HUES6 (cell line): Measurements from ENCODE around the gene SYT14.
"Not testable (repeated sequence)": the region's sequence is repeated elsewhere in the genome, so short reads cannot be mapped to it uniquely, and the experiment has no call there.

ENCODE experiments used
- H3K27ac ChIP-seq: 2 replicates; pipeline ENCODE4 v1.7.0; 2013; ENCODE audit warnings: low read depth, mild to moderate bottlenecking, low read length, inconsistent platforms
- H3K27me3 ChIP-seq: 2 replicates; pipeline ENCODE4 v1.6.1; 2013; ENCODE audit warnings: low read length; ENCODE audit not compliant: control insufficient read depth, insufficient read depth
- H3K36me3 ChIP-seq: 2 replicates; pipeline ENCODE4 v1.6.1; 2013; ENCODE audit warnings: low read length; ENCODE audit not compliant: control insufficient read depth, insufficient read depth
- H3K4me1 ChIP-seq: 2 replicates; pipeline ENCODE4 v1.6.1; 2013; ENCODE audit warnings: low read length; ENCODE audit not compliant: control insufficient read depth, insufficient read depth
- H3K4me3 ChIP-seq: 2 replicates; pipeline ENCODE4 v1.5.1; 2013; ENCODE audit warnings: low read depth, low read length
- H3K9ac ChIP-seq: one replicate; pipeline ENCODE4 v1.6.1; 2013; ENCODE audit warnings: mild to moderate bottlenecking, low read length
- H3K9me3 ChIP-seq: 2 replicates; pipeline ENCODE4 v1.6.1; 2013; ENCODE audit warnings: low read depth, low read length; ENCODE audit not compliant: control insufficient read depth, insufficient read depth

SYT14 gene

GRCh38 chr1:209945377-209945776, 7.4 kb downstream of the SYT14 start:
- Histone ChIP-seq H3K9me3 (no peaks in the 10 kb centered on the region), H3K4me1 (no peaks in the 10 kb centered on the region), H3K36me3 (no peaks in the 10 kb centered on the region), H3K27me3 (peaks cover under 1% of the 10 kb centered on the region; the same call in 1 of the 2 replicates), H3K4me3 (no peak overlapping the region), H3K9ac (no peak overlapping the region), H3K27ac (no peak overlapping the region)

- Histone ChIP-seq H3K9ac (no peak overlapping the region), H3K27ac (no peak overlapping the region), H3K9me3 (no peaks in the 10 kb centered on the region), H3K4me3 (no peak overlapping the region), H3K36me3 (no peaks in the 10 kb centered on the region), H3K4me1 (no peaks in the 10 kb centered on the region), H3K27me3 (no peaks in the 10 kb centered on the region)
Observed at GRCh38 chr1:209948155-209948554, 10.1 kb downstream of the SYT14 start.

- Histone ChIP-seq H3K4me1 (no peaks in the 10 kb centered on the region), H3K9me3 (no peaks in the 10 kb centered on the region), H3K27me3 (no peaks in the 10 kb centered on the region), H3K4me3 (no peak overlapping the region), H3K9ac (no peak overlapping the region), H3K36me3 (no peaks in the 10 kb centered on the region), H3K27ac (no peak overlapping the region)
Observed at GRCh38 chr1:209956116-209956515, 18.1 kb downstream of the SYT14 start.

- H3K27ac ChIP-seq, result no peak overlapping the region
- no peaks in the 10 kb centered on the region for H3K36me3 ChIP-seq
- no peaks in the 10 kb centered on the region for H3K4me1 ChIP-seq
- no peak overlapping the region for H3K9ac ChIP-seq
- H3K27me3 ChIP-seq, result no peaks in the 10 kb centered on the region
- no peaks in the 10 kb centered on the region for H3K9me3 ChIP-seq
- no peak overlapping the region for H3K4me3 ChIP-seq
Observed at GRCh38 chr1:209959623-209960022, 21.6 kb downstream of the SYT14 start.

- Histone ChIP-seq H3K36me3 (no peaks in the 10 kb centered on the region), H3K27me3 (no peaks in the 10 kb centered on the region), H3K9ac (no peak overlapping the region), H3K27ac (no peak overlapping the region), H3K4me3 (no peak overlapping the region), H3K4me1 (no peaks in the 10 kb centered on the region), H3K9me3 (no peaks in the 10 kb centered on the region)
Observed at GRCh38 chr1:209960926-209961325, 22.9 kb downstream of the SYT14 start.

GRCh38 chr1:209962388-209962787, 24.4 kb downstream of the SYT14 start:
- no peak overlapping the region for H3K9ac ChIP-seq
- H3K4me3 ChIP-seq, result no peak overlapping the region
- no peaks in the 10 kb centered on the region for H3K36me3 ChIP-seq
- H3K27ac ChIP-seq, result no peak overlapping the region
- H3K9me3 ChIP-seq, result no peaks in the 10 kb centered on the region
- H3K27me3 ChIP-seq, result no peaks in the 10 kb centered on the region
- H3K4me1 ChIP-seq, result no peaks in the 10 kb centered on the region

DNA sequence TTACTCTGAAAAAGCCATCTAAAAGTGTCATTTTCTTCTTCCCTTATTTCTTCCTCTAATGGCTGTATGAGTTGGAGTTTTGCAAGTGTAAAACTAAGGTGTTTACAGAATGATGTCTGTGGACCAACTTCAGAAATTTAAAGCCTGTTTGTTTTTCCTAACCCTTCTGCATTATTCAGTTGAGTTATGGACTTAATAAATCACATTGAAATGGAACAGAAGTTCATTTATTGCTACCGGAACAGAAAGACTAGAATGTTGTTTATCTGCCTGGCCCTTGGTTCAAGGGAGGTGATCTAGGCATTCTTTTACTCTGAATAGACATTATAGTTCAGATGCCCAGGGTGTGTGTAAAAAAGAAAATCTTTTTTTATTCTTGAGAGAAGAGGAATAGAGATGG, 24.8 kb downstream of the SYT14 start:
- Histone ChIP-seq H3K9ac (no peak overlapping the region), H3K4me3 (no peak overlapping the region), H3K36me3 (no peaks in the 10 kb centered on the region), H3K4me1 (no peaks in the 10 kb centered on the region), H3K27me3 (no peaks in the 10 kb centered on the region), H3K27ac (no peak overlapping the region), H3K9me3 (no peaks in the 10 kb centered on the region)

DNA sequence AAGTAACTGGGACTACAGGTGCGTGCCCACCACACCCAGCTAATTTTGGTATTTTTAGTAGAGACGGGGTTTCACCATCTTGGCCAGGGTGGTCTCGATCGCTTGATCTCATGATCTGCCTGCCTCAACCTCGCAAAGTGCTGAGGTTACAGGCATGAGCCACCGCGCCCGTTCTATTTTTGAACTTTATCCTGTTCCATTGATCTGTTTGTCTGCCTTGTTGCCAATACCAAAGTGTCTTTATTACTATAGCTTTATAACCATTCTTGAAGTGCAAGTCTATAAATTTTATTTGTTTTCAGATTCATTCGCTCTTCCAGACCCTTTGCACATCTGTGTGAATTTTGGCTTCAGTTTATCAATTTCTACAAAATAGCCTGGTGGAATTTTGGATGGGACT, 28.0 kb downstream of the SYT14 start:
- no peaks in the 10 kb centered on the region for H3K36me3 ChIP-seq
- H3K27ac ChIP-seq, result no peak overlapping the region
- H3K9me3 ChIP-seq, result no peaks in the 10 kb centered on the region
- no peak overlapping the region for H3K9ac ChIP-seq
- no peaks in the 10 kb centered on the region for H3K4me1 ChIP-seq
- H3K27me3 ChIP-seq, result no peaks in the 10 kb centered on the region
- H3K4me3 ChIP-seq, result no peak overlapping the region

- not testable (repeated sequence) for H3K9ac ChIP-seq, H3K36me3 ChIP-seq, H3K27me3 ChIP-seq, H3K4me3 ChIP-seq, H3K27ac ChIP-seq, H3K4me1 ChIP-seq, H3K9me3 ChIP-seq
Observed at GRCh38 chr1:209978721-209979120, 40.7 kb downstream of the SYT14 start.

DNA sequence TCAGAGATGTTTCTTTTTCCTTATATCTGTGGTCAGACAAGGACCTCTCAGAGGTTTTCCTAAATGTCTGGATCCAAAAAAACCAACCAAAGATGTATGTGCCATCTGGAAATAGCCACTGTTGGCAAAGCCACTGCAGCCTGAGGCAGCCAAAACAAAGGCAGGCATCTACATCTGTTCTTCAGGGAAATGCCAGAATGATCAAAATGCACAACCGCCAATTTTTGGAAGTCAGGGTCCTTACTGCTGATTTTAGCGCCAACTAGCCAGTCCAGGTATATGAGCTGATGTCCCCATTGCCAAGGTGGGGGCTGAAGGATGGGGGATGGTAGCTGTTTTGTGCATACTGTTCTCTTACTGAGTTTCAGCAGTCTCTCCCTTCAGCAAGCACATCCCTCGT, 45.9 kb downstream of the SYT14 start:
- no peak overlapping the region for H3K27ac ChIP-seq
- peaks cover 18% of the 10 kb centered on the region for H3K9me3 ChIP-seq
- no peaks in the 10 kb centered on the region for H3K27me3 ChIP-seq
- H3K4me3 ChIP-seq, result no peak overlapping the region
- no peaks in the 10 kb centered on the region for H3K4me1 ChIP-seq
- no peaks in the 10 kb centered on the region for H3K36me3 ChIP-seq
- H3K9ac ChIP-seq, result no peak overlapping the region

DNA sequence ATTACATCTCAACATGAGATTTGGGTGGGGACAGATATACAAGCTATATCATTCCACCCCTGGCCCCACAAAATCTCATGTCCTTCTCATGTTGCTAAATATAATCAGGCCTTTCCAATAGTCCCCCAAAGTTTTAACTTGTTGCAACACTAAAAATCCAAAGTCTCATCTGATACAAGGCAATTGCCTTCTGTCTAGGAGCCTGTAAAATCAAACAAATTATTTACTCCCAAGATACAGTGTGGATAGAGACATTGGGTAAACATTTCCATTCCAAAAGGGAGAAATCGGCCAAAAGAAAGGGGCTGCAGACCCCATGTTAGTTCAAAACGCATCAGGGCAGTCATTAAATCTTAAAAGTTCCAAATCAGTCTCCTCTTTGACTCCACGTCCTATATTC, 47.0 kb downstream of the SYT14 start:
- Histone ChIP-seq H3K4me3 (no peak overlapping the region), H3K36me3 (no peaks in the 10 kb centered on the region), H3K27ac (no peak overlapping the region), H3K27me3 (no peaks in the 10 kb centered on the region), H3K4me1 (no peaks in the 10 kb centered on the region), H3K9me3 (peaks cover 14% of the 10 kb centered on the region), H3K9ac (no peak overlapping the region)

DNA sequence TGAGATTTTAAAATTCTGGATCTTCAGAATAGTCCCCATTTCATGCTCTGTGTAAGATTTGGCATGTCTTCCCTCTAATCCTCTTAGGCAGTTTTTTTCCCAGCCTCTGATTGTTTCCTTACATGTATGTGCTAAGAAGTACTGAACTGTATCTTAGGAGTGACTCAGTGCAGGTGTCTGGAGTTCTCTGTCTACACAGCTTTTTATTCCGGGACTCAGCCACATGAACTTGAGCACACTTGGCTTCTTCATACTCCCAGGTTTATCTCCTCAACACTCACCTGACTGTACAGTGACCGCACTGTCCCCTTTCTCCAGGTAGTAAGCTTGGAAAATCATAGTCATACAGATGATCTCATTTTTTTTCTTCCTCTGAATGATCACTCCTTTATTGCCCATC, 50.7 kb downstream of the SYT14 start:
- H3K27me3 ChIP-seq, result no peaks in the 10 kb centered on the region

More for the DNA sequence above, 50.7 kb downstream of the SYT14 start:
- no peak overlapping the region for H3K4me3 ChIP-seq
- no peaks in the 10 kb centered on the region for H3K4me1 ChIP-seq
- no peak overlapping the region for H3K27ac ChIP-seq
- no peaks in the 10 kb centered on the region for H3K36me3 ChIP-seq
- peaks cover 14% of the 10 kb centered on the region for H3K9me3 ChIP-seq
- H3K9ac ChIP-seq, result no peak overlapping the region
